ENCODE results near the gene KISS1.

Gene KISS1

GRCh38 chr1:204190212-204191211 is 5.8 kb downstream of the KISS1 start:
- DNase-seq: peak; percentile 57

- peak; percentile 48 for DNase-seq
Measured at GRCh38 chr1:204188959-204189639, 7.2 kb downstream of the KISS1 start.

GRCh38 chr1:204186597-204186996 is 9.7 kb downstream of the KISS1 start:
- DNase-seq: no peak

GRCh38 chr1:204181116-204181515 is 15.2 kb downstream of the KISS1 start:
- no peak for DNase-seq

- DNase-seq: no peak
Measured at GRCh38 chr1:204180133-204180532, 16.2 kb downstream of the KISS1 start.

GRCh38 chr1:204178487-204179281 is 17.6 kb downstream of the KISS1 start:
- DNase-seq: no peak

GRCh38 chr1:204177133-204177532 is 19.2 kb downstream of the KISS1 start:
- no peak for DNase-seq

GRCh38 chr1:204176049-204176448 is 20.2 kb downstream of the KISS1 start:
- peak; percentile 28 for DNase-seq

GRCh38 chr1:204174958-204175357 is 21.3 kb downstream of the KISS1 start:
- DNase-seq: no peak

- no peak for DNase-seq
Measured at GRCh38 chr1:204172404-204173029, 23.8 kb downstream of the KISS1 start.

GRCh38 chr1:204171751-204172178 is 24.5 kb downstream of the KISS1 start:
- no peak for DNase-seq

- DNase-seq: no peak
Measured at GRCh38 chr1:204170494-204171155, 25.7 kb downstream of the KISS1 start.

GRCh38 chr1:204169858-204170257 is 26.4 kb downstream of the KISS1 start:
- DNase-seq: no peak

- DNase-seq: no peak
Measured at GRCh38 chr1:204167730-204168129, 28.6 kb downstream of the KISS1 start.

GRCh38 chr1:204166219-204166618 is 30.1 kb downstream of the KISS1 start, which contains the start of gene REN:
Gene REN (minus strand): TSS chr1:204166337. CDS start chr1:204166293, 44 bp downstream.
- no peak for DNase-seq

GRCh38 chr1:204162494-204163074 is 33.7 kb downstream of the KISS1 start:
- peak; percentile 89 for DNase-seq

GRCh38 chr1:204161609-204162493 is 34.4 kb downstream of the KISS1 start:
- DNase-seq: peak; percentile 28

- no peak for DNase-seq
Measured at GRCh38 chr1:204157962-204158361, 38.3 kb downstream of the KISS1 start.

GRCh38 chr1:204155881-204156280 is 40.4 kb downstream of the KISS1 start:
- DNase-seq: no peak

- DNase-seq: no peak
Measured at GRCh38 chr1:204154568-204155255, 41.6 kb downstream of the KISS1 start.
